HepG2 (cell line): Measurements from ENCODE around the gene SCYGR6. TPM values are rescaled to one million over a fixed set of nuclear protein-coding genes. Genes with fewer than 3 reads are reported as not detected.

ENCODE experiments used
- ATAC-seq: fragments of 200-7000 bp; cut with Tn5 transposase; 3 replicates; pipeline ENCODE4 v1.9.1; 2020; ENCODE audit warnings: mild to moderate bottlenecking, moderate library complexity
- BruUV-seq: library from RNA; stranded (reverse); fragments of 400-500 nt; replicated peaks from 2 replicates; lab custom pipeline; 2021; lab: Mats Ljungman, UMichigan
- CTCF ChIA-PET: fragments of 300-600 bp; formaldehyde crosslinking; extraction: SDS; loops from one replicate; lab custom pipeline; 2021; ENCODE audit warnings: low total read pairs, inconsistent platforms, low intra/inter-chr PET ratio; lab: Yijun Ruan, JAX
- POLR2A ChIA-PET: fragments of 350-600 bp; sonication (Branson Sonifier 250); formaldehyde crosslinking; loops from one replicate; lab custom pipeline; 2020; ENCODE audit warnings: antibody characterized with exemption, inconsistent platforms; lab: Yijun Ruan, JAX
- DNase-seq: peaks from one replicate; pipeline ENCODE4 v3.0.0-alpha.2; 2015; ENCODE audit warnings: low spot score
- FAIRE-seq: peaks from 3 replicates; lab custom pipeline; 2011; peaks lifted over from hg19 to GRCh38; lab: Jason Lieb, UNC
- H2AFZ ChIP-seq: one replicate; pipeline ENCODE4 v1.6.1; 2011; ENCODE audit warnings: low read length, inconsistent platforms
- H3K27ac ChIP-seq: fragments of 300-600 bp; 3 replicates; pipeline ENCODE4 v1.8.0; 2011; ENCODE audit warnings: mixed run types, mild to moderate bottlenecking, mixed read lengths, low read length, inconsistent platforms; ENCODE audit not compliant: insufficient read depth; ENCODE audit errors: extremely low read length
- H3K27me3 ChIP-seq, 2 experiments: fragments of 200-600 bp in 1 of 2; 2 replicates in 1 of 2; 3 replicates in 1 of 2; pipeline versions ENCODE4 v1.6.0 to v1.8.0; 2011; ENCODE audit warnings: low read length in 2 of 2, mild to moderate bottlenecking in 2 of 2, moderate library complexity in 2 of 2, inconsistent platforms in 1 of 2; ENCODE audit not compliant: insufficient read depth in 2 of 2, control insufficient read depth in 1 of 2
- H3K36me3 ChIP-seq, 2 experiments: fragments of 200-600 bp in 1 of 2; replicated peaks in 1 of 2; 2 replicates in 1 of 2; 3 replicates in 1 of 2; pipeline versions ENCODE4 v1.5.1 to v1.8.0; 2011; ENCODE audit warnings: low read length in 2 of 2, inconsistent platforms in 1 of 2; ENCODE audit not compliant: insufficient read depth in 2 of 2, control insufficient read depth in 1 of 2
- H3K4me1 ChIP-seq: 2 replicates; pipeline ENCODE4 v1.5.1; 2012; ENCODE audit warnings: low read length, inconsistent platforms; ENCODE audit not compliant: insufficient read depth
- H3K4me2 ChIP-seq: 2 replicates; pipeline ENCODE4 v1.6.0; 2011; ENCODE audit warnings: low read depth, low read length, inconsistent platforms
- H3K4me3 ChIP-seq, 3 experiments: fragments of 200-600 bp in 1 of 3; sonication (generic), shearing (Covaris generic) in 1 of 3; replicated peaks in 1 of 3; 2 replicates each; pipeline ENCODE4 v1.5.1; 2011 to 2016; ENCODE audit warnings: low read length in 3 of 3, inconsistent platforms in 2 of 3, low read depth in 2 of 3, mild to moderate bottlenecking in 2 of 3, control low read depth in 1 of 3, mixed read lengths in 1 of 3; ENCODE audit not compliant: insufficient read depth in 1 of 3
- H3K79me2 ChIP-seq: one replicate; pipeline ENCODE4 v1.6.1; 2011; ENCODE audit warnings: low read length, inconsistent platforms; ENCODE audit not compliant: insufficient read depth
- H3K9ac ChIP-seq: 2 replicates; pipeline ENCODE4 v1.6.0; 2011; ENCODE audit warnings: mild to moderate bottlenecking, low read depth, low read length, inconsistent platforms; ENCODE audit not compliant: insufficient read depth
- H3K9me3 ChIP-seq: 2 replicates; pipeline ENCODE4 v1.5.1; 2012; ENCODE audit warnings: mild to moderate bottlenecking, low read length
- H4K20me1 ChIP-seq: 2 replicates; pipeline ENCODE4 v1.6.0; 2011; ENCODE audit warnings: inconsistent platforms, mild to moderate bottlenecking, low read length, moderate library complexity; ENCODE audit not compliant: insufficient read depth
- BCLAF1 ChIP-seq: fragments of 450-650 bp; IDR thresholded peaks from 2 replicates; pipeline ENCODE4 v1.6.1; 2017; ENCODE audit warnings: mild to moderate bottlenecking
- BORCS8-MEF2B ChIP-seq: sonication (generic); formaldehyde crosslinking; IDR thresholded peaks from 2 replicates; pipeline ENCODE4 v1.8.0; 2022; ENCODE audit warnings: mild to moderate bottlenecking, missing genetic modification reagents
- CHD4 ChIP-seq: fragments of 200-600 bp; sonication (generic); IDR thresholded peaks from 2 replicates; pipeline ENCODE4 v1.7.0; 2017; ENCODE audit warnings: mild to moderate bottlenecking, low read length, borderline replicate concordance
- EED ChIP-seq: sonication (generic); formaldehyde crosslinking; IDR thresholded peaks from 2 replicates; pipeline ENCODE4 v1.5.0; 2020; ENCODE audit warnings: mild to moderate bottlenecking, missing genetic modification reagents
- HINFP ChIP-seq: sonication (generic); formaldehyde crosslinking; IDR thresholded peaks from 2 replicates; pipeline ENCODE4 v1.4.0; 2020; ENCODE audit warnings: low read depth, mild to moderate bottlenecking, missing genetic modification reagents
- LRRFIP1 ChIP-seq: sonication (generic); formaldehyde crosslinking; conservative IDR thresholded peaks from 2 replicates; pipeline ENCODE4 v1.4.0; 2020; ENCODE audit warnings: missing genetic modification reagents
- POGZ ChIP-seq: sonication (generic); formaldehyde crosslinking; IDR thresholded peaks from 2 replicates; pipeline ENCODE4 v1.4.0; 2020; ENCODE audit warnings: mild to moderate bottlenecking, missing genetic modification reagents
- SIN3A ChIP-seq: IDR thresholded peaks from 2 replicates; pipeline ENCODE4 v1.6.1; 2011; ENCODE audit warnings: low read depth, mild to moderate bottlenecking, control low read depth, low read length, borderline replicate concordance
- SP4 ChIP-seq: sonication (generic); formaldehyde crosslinking; IDR thresholded peaks from 2 replicates; pipeline ENCODE4 v1.8.1; 2023; ENCODE audit warnings: mild to moderate bottlenecking, missing genetic modification reagents
- TAF15 ChIP-seq: fragments of 200-400 bp; formaldehyde crosslinking; IDR thresholded peaks from one replicate; pipeline ENCODE4 v1.6.1; 2018; ENCODE audit warnings: mild to moderate bottlenecking, low read depth, low read length; ENCODE audit not compliant: poor library complexity, severe bottlenecking
- U2AF1 ChIP-seq: fragments of 200-400 bp; formaldehyde crosslinking; optimal IDR thresholded peaks from 2 replicates; pipeline ENCODE3; 2017; ENCODE audit warnings: mild to moderate bottlenecking, low read depth, low read length
- ZFP36L2 ChIP-seq: sonication (generic); formaldehyde crosslinking; IDR thresholded peaks from 2 replicates; pipeline ENCODE4 v1.4.0; 2020; ENCODE audit warnings: missing genetic modification reagents
- ZNF121 ChIP-seq: sonication (generic); formaldehyde crosslinking; IDR thresholded peaks from 2 replicates; pipeline ENCODE4 v1.5.0; 2020; ENCODE audit warnings: mild to moderate bottlenecking, missing genetic modification reagents
- ZNF652 ChIP-seq: IDR thresholded peaks from 2 replicates; pipeline ENCODE4 v1.6.1; 2016; ENCODE audit warnings: low read depth, borderline replicate concordance
- ZNF713 ChIP-seq: sonication (generic); formaldehyde crosslinking; IDR thresholded peaks from 2 replicates; pipeline ENCODE4 v1.4.0; 2020; ENCODE audit warnings: mild to moderate bottlenecking, missing genetic modification reagents
- WGBS: methylation state at CpG from one replicate; pipeline ENCODE4 v1.1.6; 2017; ENCODE audit warnings: low lambda C conversion rate; 5-methylcytosine and 5-hydroxymethylcytosine counted together
- in situ Hi-C: cut with HindIII; loops from 2 replicates; pipeline ENCODE4 v1.10.0; 2017; ENCODE audit warnings: low pct_unique_long_range_greater_than_20kb; ENCODE audit not compliant: extremely low pct_ligation_motif_present
- intact Hi-C: fragments of 100-400 bp; cut with micrococcal nuclease; formaldehyde crosslinking; loops from one replicate; pipeline ENCODE4 v1.10.0; 2022; ENCODE audit not compliant: unreplicated experiment
- polyA plus RNA-seq, 8 experiments: library from polyadenylated mRNA; depleted of rRNA in 3 of 8; stranded (reverse) in 7 of 8; unstranded in 1 of 8; fragments of >200 nt; fragmentation: Illumina TruSeq in 4 of 8; extraction: Trizol in 4 of 8; gene quantifications; 2 replicates each; pipeline versions ENCODE4 v1.2.1 to v1.2.3, GENCODE V29; 2011 to 2016; ENCODE audit warnings: low read depth in 4 of 8, missing spikeins in 1 of 8, mixed read lengths in 1 of 8; ENCODE audit not compliant: insufficient read depth in 1 of 8
- total RNA-seq, 5 experiments: library from RNA; depleted of rRNA; stranded (reverse); fragments of >200 nt; fragmentation: Illumina TruSeq; extraction: Trizol; gene quantifications; 2 replicates each; pipeline ENCODE4 v1.2.3, GENCODE V29; 2016; ENCODE audit warnings: low read depth in 1 of 5

SCYGR6 gene
- total and polyA plus RNA-seq, 2 of the 13 experiments (the other 11 are each of a cell fraction or from before 2014, with no cell fraction given), result not detected

- TF ChIP-seq LRRFIP1 (CRISPR knock-in tag) (no peak), ZNF652 (no peak), SP4 (CRISPR knock-in tag) (no peak), ZNF121 (CRISPR knock-in tag) (no peak), EED (no peak)
These were observed 46.6 kb downstream of the SCYGR6 start (continued) for GRCh38 chr2:227677928-227678327.

- H3K27me3 ChIP-seq, result no peaks in the 10 kb centered on the region
- H3K36me3 ChIP-seq, result no peaks in the 10 kb centered on the region
- H3K4me1 ChIP-seq, result no peaks in the 10 kb centered on the region
- H3K4me2 ChIP-seq, result no peak overlapping the region
- intact Hi-C loops (no loop called here), in situ Hi-C loops (no loop called here)
- DNase-seq (no peak), FAIRE-seq (no peak), ATAC-seq (no peak)
- no peaks in the 10 kb centered on the region for H3K9me3 ChIP-seq
- H3K27ac ChIP-seq, result no peak overlapping the region
- CTCF ChIA-PET, result no interaction called here
- 45% methylated on average over 5 of the region's 5 CpGs for WGBS
- H4K20me1 ChIP-seq, result no peaks in the 10 kb centered on the region
- H2AFZ ChIP-seq, result no peak overlapping the region
- POLR2A ChIA-PET, result no interaction called here
- H3K4me3 ChIP-seq, result no peak overlapping the region
- no TSS peak for BruUV-seq
- no peaks in the 10 kb centered on the region for H3K79me2 ChIP-seq
- H3K9ac ChIP-seq, result no peak overlapping the region
- TF ChIP-seq U2AF1 (no peak), SIN3A (no peak), BCLAF1 (no peak), ZNF713 (CRISPR knock-in tag) (no peak), BORCS8-MEF2B (CRISPR knock-in tag) (no peak), ZFP36L2 (CRISPR knock-in tag) (no peak), POGZ (CRISPR knock-in tag) (no peak), HINFP (no peak), TAF15 (no peak), CHD4 (no peak)
These were observed 50.1 kb downstream of the SCYGR6 start for GRCh38 chr2:227674485-227674884.
